ENCODE results near the gene UGT1A10.
"Not testable (repeated sequence)": the region's sequence is repeated elsewhere in the genome, so short reads cannot be mapped to it uniquely, and the experiment has no call there.

The UGT1A10 gene

DNA sequence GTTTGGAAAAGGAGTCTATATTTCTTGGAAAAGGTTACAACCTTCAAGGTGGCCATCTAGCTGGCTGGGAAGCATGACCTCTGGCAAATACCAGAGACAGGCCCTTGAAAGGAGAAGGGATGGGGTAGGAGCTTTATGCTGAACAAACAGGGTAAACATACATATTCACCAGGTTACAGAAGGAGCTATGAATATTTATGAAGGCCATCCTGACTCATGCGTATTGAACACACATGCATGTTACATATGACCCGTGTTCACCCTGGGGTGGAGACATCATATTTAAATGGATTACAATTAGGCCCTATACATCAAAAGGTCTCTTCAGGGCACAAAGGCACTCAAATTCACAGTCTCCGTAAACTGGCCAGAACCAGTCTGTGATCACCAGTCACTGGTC is 19.7 kb downstream of the UGT1A10 start:
- DNase-seq (ENCODE audit: low read depth): not testable (repeated sequence)

- no peak for DNase-seq (ENCODE audit: low read depth)
Observed at GRCh38 chr2:233656443-233656842, 20.2 kb downstream of the UGT1A10 start.

DNA sequence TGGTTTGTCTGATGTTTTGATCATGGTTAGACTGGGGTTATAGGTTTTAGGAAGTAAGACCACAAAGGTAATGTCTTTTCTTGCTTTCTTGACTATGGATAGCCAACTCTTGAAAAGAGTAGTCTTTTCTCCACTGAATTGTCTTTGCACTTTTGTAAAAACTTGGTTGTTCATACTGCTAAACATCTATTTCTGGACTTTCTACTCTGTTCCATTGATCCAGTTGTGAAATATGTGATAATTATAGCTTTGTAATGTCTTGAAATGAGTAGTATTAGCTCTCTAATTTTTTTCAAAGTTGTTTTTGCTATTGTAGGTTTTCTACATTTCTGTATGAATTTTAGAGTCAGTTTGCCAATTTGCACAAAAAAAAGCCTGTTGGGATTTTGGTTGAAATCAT is 22.4 kb downstream of the UGT1A10 start:
- no peak for DNase-seq (ENCODE audit: low read depth)

GRCh38 chr2:233663911-233664310 is 27.7 kb downstream of the UGT1A10 start:
- DNase-seq (ENCODE audit: low read depth): no peak

GRCh38 chr2:233668605-233669260 is 32.5 kb downstream of the UGT1A10 start:
- DNase-seq (ENCODE audit: low read depth): no peak

DNA sequence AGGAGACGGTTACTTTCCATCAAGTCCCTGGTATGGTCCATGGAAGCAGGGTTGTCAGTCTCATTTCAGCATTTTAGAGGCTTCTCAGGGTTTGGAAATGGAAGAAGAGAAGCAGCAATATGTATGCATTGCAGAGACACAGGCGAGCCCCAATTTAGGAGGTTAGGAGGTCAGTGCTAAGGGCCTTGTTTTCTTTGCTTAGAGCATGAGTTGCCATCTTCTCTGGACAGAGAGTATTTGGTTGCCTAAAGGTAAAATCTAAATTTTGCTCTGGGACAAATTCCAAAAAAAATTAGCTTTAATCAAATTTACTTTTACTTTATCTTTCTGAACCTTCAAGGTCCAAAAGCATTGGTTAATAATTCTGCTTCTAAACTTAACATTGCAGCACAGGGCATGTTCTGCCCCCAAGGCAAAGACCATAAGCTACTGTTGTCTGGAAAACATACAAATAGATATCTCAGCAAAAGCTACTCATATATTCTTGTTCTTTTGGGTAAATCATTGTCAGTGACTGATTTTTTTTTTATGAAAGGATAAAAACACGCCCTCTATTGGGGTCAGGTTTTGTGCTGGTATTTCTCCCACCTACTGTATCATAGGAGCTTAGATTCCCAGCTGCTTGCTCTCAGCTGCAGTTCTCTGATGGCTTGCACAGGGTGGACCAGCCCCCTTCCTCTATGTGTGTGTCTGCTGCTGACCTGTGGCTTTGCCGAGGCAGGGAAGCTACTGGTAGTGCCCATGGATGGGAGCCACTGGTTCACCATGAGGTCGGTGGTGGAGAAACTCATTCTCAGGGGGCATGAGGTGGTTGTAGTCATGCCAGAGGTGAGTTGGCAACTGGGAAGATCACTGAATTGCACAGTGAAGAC is 35.3 kb downstream of the UGT1A10 start, which contains the start of gene UGT1A9:
Gene UGT1A9 (plus strand): TSS at position 609 of the 872 bp plus-strand sequence. CDS start 37 bp downstream, at position 646.
- no peak for DNase-seq (ENCODE audit: low read depth)

DNA sequence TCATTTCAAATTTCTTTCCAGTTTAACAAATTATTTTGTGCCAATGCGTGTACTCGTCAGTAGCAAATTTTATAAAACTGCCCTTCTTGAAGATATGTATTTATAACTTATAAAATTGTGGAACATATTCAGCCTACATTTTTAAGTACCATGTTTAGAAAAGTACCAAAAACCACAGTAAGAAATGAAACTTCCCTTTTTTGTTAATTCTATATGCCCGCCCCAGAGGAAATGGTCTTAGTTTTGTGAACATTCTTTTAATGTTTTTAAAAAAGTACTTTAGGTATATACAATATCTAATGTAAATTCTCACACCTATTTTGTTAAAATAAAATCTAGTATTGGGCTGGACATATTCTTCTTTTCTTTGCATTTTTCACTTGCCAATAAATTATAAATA is 36.6 kb downstream of the UGT1A10 start:
- no peak for DNase-seq (ENCODE audit: low read depth)

GRCh38 chr2:233673896-233674295 is 37.6 kb downstream of the UGT1A10 start:
- DNase-seq (ENCODE audit: low read depth): no peak

GRCh38 chr2:233674314-233674713 is 38.1 kb downstream of the UGT1A10 start:
- no peak for DNase-seq (ENCODE audit: low read depth)

GRCh38 chr2:233674995-233675394 is 38.7 kb downstream of the UGT1A10 start:
- DNase-seq (ENCODE audit: low read depth): no peak

GRCh38 chr2:233676046-233676445 is 39.8 kb downstream of the UGT1A10 start:
- DNase-seq (ENCODE audit: low read depth): no peak

GRCh38 chr2:233679196-233679595 is 42.9 kb downstream of the UGT1A10 start:
- no peak for DNase-seq (ENCODE audit: low read depth)

GRCh38 chr2:233680361-233681045 is 44.3 kb downstream of the UGT1A10 start:
- no peak for DNase-seq (ENCODE audit: low read depth)

- DNase-seq (ENCODE audit: low read depth): no peak
Observed at GRCh38 chr2:233681521-233682099, 45.4 kb downstream of the UGT1A10 start, which contains the start of gene UGT1A7. Gene UGT1A7 (plus strand): TSS chr2:233681901. CDS start chr2:233681938, 37 bp downstream.

DNA sequence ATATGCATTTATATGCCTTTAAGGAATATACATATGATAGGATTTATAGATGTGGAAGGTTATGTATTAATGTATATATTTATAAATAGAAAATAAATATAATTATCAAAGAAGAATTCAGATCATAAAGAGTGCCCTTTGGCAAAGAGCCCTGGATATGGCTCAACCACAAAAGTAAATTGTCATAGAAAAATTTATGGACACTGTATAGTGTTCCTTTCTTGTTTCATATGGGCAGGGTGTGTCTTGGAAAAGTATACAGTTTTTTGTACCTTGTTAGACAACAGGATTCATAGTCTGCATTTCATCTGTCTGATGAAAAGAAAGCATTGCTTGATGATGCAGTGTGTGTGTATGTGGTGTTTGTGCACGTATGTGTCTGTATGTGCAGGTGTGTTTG is 48.4 kb downstream of the UGT1A10 start:
- DNase-seq (ENCODE audit: low read depth): no peak

- no peak for DNase-seq (ENCODE audit: low read depth)
Observed at GRCh38 chr2:233686928-233687327, 50.7 kb downstream of the UGT1A10 start.

DNA sequence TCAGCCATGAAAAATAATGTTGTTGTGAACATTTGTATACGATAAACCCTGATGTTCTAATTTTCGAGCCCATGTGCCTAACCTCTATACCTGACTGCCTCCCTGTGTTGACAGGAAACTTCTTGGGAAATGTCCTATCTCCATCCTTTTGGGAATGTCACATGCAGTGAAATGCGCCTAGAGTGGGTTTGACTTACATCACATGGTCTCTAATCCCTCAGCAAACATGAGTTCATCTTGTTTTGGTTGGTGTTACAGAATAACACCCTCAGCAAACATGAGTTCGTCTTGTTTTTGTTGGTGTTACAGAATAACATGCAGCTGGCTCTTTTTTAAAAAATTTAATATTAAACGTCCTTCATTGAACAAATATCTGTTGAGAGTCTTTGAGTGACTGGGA is 52.1 kb downstream of the UGT1A10 start:
- DNase-seq (ENCODE audit: low read depth): no peak

DNA sequence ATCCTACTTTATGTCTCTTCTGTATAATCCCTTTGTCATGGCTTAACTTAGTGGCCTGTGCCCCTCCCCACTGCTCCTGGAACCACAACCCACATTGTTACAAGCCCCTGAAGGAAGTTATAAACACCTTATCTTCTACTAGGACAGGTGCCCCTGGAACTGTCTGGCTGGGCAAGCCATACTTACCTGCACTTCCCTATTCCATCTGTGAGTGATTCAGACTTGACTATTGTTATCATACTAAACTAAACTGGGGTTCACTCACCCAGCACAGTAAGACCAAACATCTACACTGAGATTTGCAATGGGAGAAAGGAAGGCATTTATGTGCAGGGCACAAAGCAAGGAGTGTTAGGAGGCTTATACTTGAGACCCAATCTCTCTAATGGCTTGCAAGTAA is 52.8 kb downstream of the UGT1A10 start:
- no peak for DNase-seq (ENCODE audit: low read depth)

DNA sequence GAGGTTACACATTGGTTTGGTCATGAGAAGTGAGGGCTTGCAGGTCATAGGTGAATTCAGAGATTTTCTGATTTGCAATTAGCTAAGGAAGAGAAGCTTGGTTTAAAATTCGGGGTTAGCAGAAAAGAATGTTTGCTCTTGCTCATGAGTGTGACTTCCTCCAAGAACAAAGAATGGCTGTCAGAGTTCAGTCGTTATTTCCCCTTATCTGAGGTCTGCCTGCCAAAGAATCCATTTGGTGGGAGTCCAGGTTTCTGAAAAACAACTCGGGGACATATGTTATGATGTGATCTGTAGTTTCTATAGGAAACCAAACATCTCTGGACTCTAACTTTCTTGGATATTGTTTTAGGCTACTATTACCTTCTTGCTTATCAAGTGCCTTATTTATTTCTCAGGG is 53.3 kb downstream of the UGT1A10 start:
- no peak for DNase-seq (ENCODE audit: low read depth)

GRCh38 chr2:233690444-233690843 is 54.2 kb downstream of the UGT1A10 start:
- no peak for DNase-seq (ENCODE audit: low read depth)

- DNase-seq (ENCODE audit: low read depth): no peak
Observed at GRCh38 chr2:233691443-233692433, 55.5 kb downstream of the UGT1A10 start.
